ENCODE data around the gene MFGE8.

MFGE8 gene

GRCh38 chr15:88871313-88871712 is 41.9 kb downstream of the MFGE8 start:
- DNase-seq = no peak

- no peak for DNase-seq
Observed at GRCh38 chr15:88866295-88866881, 46.8 kb downstream of the MFGE8 start.

GRCh38 chr15:88865498-88866099 is 47.6 kb downstream of the MFGE8 start:
- DNase-seq = no peak

GRCh38 chr15:88864861-88865497 is 48.2 kb downstream of the MFGE8 start:
- no peak for DNase-seq

GRCh38 chr15:88863412-88863811 is 49.8 kb downstream of the MFGE8 start:
- no peak for DNase-seq

- no peak for DNase-seq
Observed at GRCh38 chr15:88860212-88860611, 53.0 kb downstream of the MFGE8 start.

- no peak for DNase-seq
Observed at GRCh38 chr15:88859550-88859949, 53.6 kb downstream of the MFGE8 start.

GRCh38 chr15:88858934-88859333 is 54.2 kb downstream of the MFGE8 start:
- no peak for DNase-seq

- DNase-seq = no peak
Observed at GRCh38 chr15:88852476-88852875, 60.7 kb downstream of the MFGE8 start.

- DNase-seq = no peak
Observed at GRCh38 chr15:88849376-88850072, 63.7 kb downstream of the MFGE8 start.

Measured in activated CD4-positive, alpha-beta T cell treated with anti-CD3 and anti-CD28 coated beads for 1 hour (primary cell).